Uterus (tissue), 4 donors: ENCODE results near the gene CHAC1. TPM values are rescaled to one million over a fixed set of nuclear protein-coding genes. Genes with fewer than 3 reads are reported as not detected.

ENCODE experiments used
- DNase-seq, 2 donors: peaks; one replicate each; pipeline ENCODE4 v3.0.0-alpha.2; 2019 to 2020
- H3K27ac ChIP-seq, 2 donors: fragments of 200-600 bp; sonication (generic); 1 replicate in 1 of 2; 2 replicates in 1 of 2; pipeline ENCODE4 v1.5.1; 2016 to 2018
- H3K27me3 ChIP-seq, 2 donors: fragments of 200-600 bp; sonication (generic); one replicate each; pipeline ENCODE4 v1.5.1; 2018 to 2019; ENCODE audit warnings: control low read depth in 1 of 2
- H3K36me3 ChIP-seq, 2 donors: fragments of 200-600 bp; sonication (generic); one replicate each; pipeline ENCODE4 v1.5.1; 2019; ENCODE audit warnings: control low read depth in 1 of 2
- H3K4me1 ChIP-seq, 2 donors: fragments of 200-600 bp; sonication (generic); one replicate each; pipeline ENCODE4 v1.5.1; 2018 to 2019; ENCODE audit warnings: control low read depth in 1 of 2
- H3K4me3 ChIP-seq, 2 donors: fragments of 200-600 bp; sonication (generic); 1 replicate in 1 of 2; 2 replicates in 1 of 2; pipeline ENCODE4 v1.5.1; 2018 to 2019; ENCODE audit warnings: mild to moderate bottlenecking in 1 of 2
- H3K9me3 ChIP-seq, 2 donors: fragments of 200-600 bp; sonication (generic); one replicate each; pipeline ENCODE4 v1.5.1; 2019; ENCODE audit warnings: control low read depth in 1 of 2
- CTCF ChIP-seq, 4 experiments: fragments of 200-600 bp in 2 of 4; fragments of 450-650 bp in 2 of 4; sonication (generic) in 2 of 4; IDR thresholded peaks; one replicate each; pipeline ENCODE4 v1.5.1; 2016 to 2019; ENCODE audit warnings: antibody characterized with exemption in 4 of 4, mild to moderate bottlenecking in 2 of 4, moderate library complexity in 1 of 4
- POLR2A ChIP-seq, 2 donors: fragments of 450-650 bp; IDR thresholded peaks; one replicate each; pipeline ENCODE4 v1.6.1; 2016; ENCODE audit warnings: antibody characterized with exemption in 2 of 2, mild to moderate bottlenecking in 1 of 2, moderate library complexity in 1 of 2
- intact Hi-C: fragments of 100-400 bp; cut with DNase I; formaldehyde crosslinking; loops from one replicate; pipeline ENCODE4 v1.15.1; 2023; ENCODE audit warnings: low total_unique reads
- total RNA-seq, 4 donors: library from RNA; depleted of rRNA in 3 of 4; stranded (reverse); fragments of >200 nt in 3 of 4; gene quantifications; one replicate each; pipeline versions ENCODE4 v1.1.0 to v1.2.4, GENCODE V29; 2014 to 2023
- donor health status: DM: yes; HTN: yes; CAD: no.

Gene CHAC1
- total RNA-seq, 4 donors from 2014 or later: 0.35 to 1.8 (median 1.4) TPM; not detected in 1

GRCh38 chr15:40927873-40928806 lies 25.1 kb upstream of the CHAC1 start:
- intact Hi-C loops: no loop called here
- Histone ChIP-seq H3K4me1 (peaks cover 0 to 42% of the 10 kb centered on the region in 2 donors), H3K4me3 (peak overlapping the region; percentile 29 to 41), H3K36me3 (no peaks in the 10 kb centered on the region), H3K27me3 (peaks cover 21 to 43% of the 10 kb centered on the region in 2 donors), H3K9me3 (no peaks in the 10 kb centered on the region), H3K27ac (no peak overlapping the region)
- TF ChIP-seq POLR2A (IDR thresholded peaks at IDR 0.05): no peak
- TF ChIP-seq CTCF (IDR thresholded peaks at IDR 0.05): no peak
- no peak for DNase-seq

- H3K27ac ChIP-seq: peak within 1 kb of the TSS; percentile 45 to 53
These were observed 24.2 kb upstream of the CHAC1 start, which contains the start of gene DLL4 for GRCh38 chr15:40928821-40929659. TSS of gene DLL4 (plus strand) at chr15:40929340. CDS start at chr15:40929669, 329 bp downstream.

GRCh38 chr15:40929660-40930429 lies 23.4 kb upstream of the CHAC1 start:
- DNase-seq: no peak
- Histone ChIP-seq H3K27ac (peak overlapping the region; percentile 45 to 53), H3K27me3 (peaks cover 21 to 44% of the 10 kb centered on the region in 2 donors), H3K4me1 (peaks cover 0 to 42% of the 10 kb centered on the region in 2 donors), H3K9me3 (no peaks in the 10 kb centered on the region), H3K36me3 (no peaks in the 10 kb centered on the region), H3K4me3 (peak overlapping the region; percentile 29 to 41)
- intact Hi-C loops: no loop called here
- TF ChIP-seq CTCF (IDR thresholded peaks at IDR 0.05) (no peak), POLR2A (IDR thresholded peaks at IDR 0.05) (no peak)

More at GRCh38 chr15:40928821-40929659, 24.2 kb upstream of the CHAC1 start, which contains the start of gene DLL4:
- peak within 1 kb of the TSS; percentile 29 to 41 for H3K4me3 ChIP-seq
- no peaks in the 10 kb centered on the region for H3K36me3 ChIP-seq
- TF ChIP-seq CTCF (IDR thresholded peaks at IDR 0.05): no peak
- peak; percentile 67 to 70 for TF ChIP-seq POLR2A (IDR thresholded peaks at IDR 0.05)
- intact Hi-C loops: no loop called here
- H3K4me1 ChIP-seq: peaks cover 0 to 42% of the 10 kb centered on the region in 2 donors
- peaks cover 21 to 44% of the 10 kb centered on the region in 2 donors for H3K27me3 ChIP-seq
- peak; percentile 37 to 72 for DNase-seq
- no peaks in the 10 kb centered on the region for H3K9me3 ChIP-seq

GRCh38 chr15:40930430-40931299 lies 22.6 kb upstream of the CHAC1 start:
- Histone ChIP-seq H3K4me3 (peak overlapping the region; percentile 29 to 41), H3K27ac (peak overlapping the region; percentile 45 to 56), H3K27me3 (peaks cover 21 to 44% of the 10 kb centered on the region in 2 donors), H3K9me3 (no peaks in the 10 kb centered on the region), H3K4me1 (peaks cover 0 to 41% of the 10 kb centered on the region in 2 donors), H3K36me3 (no peaks in the 10 kb centered on the region)
- TF ChIP-seq CTCF (IDR thresholded peaks at IDR 0.05) (peak; percentile 8 to 42 (median 18)), POLR2A (IDR thresholded peaks at IDR 0.05) (no peak)
- intact Hi-C loops: no loop called here
- DNase-seq: peak; percentile 41 to 66
